GM18909 (cell line): Measurements from ENCODE around the gene GSG1L.

Source experiments
- ATAC-seq: cut with Tn5 transposase; IDR thresholded peaks from one replicate; pipeline ENCODE4 v1.9.1; 2021; ENCODE audit warnings: mild to moderate bottlenecking; ENCODE audit not compliant: unreplicated experiment, poor library complexity

GSG1L gene

DNA sequence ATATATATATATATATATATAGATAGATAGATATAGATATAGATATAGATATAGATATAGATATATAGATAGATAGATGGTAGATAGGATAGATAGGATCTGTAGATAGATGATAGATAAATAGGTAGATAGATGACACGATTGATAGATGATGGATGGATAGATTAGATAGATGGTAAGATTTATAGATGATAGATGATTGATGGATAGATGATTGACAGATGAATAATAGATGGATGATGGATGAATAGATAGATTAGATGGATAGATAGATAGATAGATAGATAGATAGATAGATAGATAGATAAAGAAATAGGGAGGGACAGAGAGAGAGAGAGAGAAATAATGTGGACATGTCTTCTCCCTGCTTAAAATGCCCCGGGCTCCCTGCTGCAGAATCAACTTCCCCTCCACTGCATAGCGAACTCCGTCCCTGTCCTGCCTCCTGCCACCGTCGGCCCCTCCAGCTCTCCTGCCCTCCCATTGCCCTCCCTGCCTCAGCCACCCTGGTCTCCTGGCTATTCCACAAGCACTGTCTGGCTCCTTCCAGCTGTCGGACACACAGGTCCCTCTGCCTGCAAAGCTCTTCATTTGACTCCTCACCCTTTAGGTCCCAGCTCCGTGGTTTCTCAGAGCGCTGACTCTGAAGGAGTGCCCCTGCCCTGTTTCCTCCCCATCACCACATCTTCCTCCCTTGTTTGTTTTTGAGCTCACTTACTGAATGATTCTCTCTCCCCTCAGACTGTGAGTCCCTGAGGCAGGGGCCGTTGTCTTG lies 259.6 kb downstream of the GSG1L start:
- ATAC-seq = no peak

DNA sequence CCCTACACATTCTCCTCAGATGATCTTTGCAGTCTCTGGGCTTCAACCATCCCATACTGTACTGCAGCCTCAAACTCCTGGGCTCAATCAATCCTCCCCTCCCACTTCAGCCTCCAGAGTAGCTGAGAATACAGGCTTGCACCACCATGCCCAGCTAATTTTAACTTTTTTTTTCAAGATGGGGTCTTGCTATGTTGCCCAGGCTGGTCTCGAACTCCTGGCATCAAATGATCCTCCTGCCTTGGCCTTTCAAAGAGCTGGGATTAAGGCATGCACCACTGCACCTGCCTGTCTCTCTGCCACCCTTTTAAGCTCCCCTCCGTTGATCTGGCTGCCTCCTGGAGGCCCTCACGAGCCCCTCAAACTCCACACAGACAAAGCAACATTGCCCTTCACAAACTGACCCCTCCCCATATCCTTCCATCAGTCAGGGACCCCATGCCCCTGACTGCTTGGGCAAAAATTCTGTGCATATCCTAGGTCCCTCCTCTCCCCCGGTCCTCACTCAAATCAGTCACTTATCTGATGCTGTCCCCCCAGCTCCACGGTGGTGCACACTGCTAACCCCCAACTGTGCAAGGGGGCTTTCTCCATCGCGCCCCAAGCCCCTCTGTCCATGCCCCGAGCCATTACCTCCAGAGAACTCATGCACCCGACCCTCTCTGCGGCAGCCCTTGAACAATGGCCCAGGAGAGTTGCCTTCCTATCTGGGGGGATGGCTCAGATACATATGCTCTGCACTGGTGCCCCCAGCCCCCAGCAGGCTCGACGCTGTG lies 260.7 kb downstream of the GSG1L start:
- ATAC-seq = no peak

DNA sequence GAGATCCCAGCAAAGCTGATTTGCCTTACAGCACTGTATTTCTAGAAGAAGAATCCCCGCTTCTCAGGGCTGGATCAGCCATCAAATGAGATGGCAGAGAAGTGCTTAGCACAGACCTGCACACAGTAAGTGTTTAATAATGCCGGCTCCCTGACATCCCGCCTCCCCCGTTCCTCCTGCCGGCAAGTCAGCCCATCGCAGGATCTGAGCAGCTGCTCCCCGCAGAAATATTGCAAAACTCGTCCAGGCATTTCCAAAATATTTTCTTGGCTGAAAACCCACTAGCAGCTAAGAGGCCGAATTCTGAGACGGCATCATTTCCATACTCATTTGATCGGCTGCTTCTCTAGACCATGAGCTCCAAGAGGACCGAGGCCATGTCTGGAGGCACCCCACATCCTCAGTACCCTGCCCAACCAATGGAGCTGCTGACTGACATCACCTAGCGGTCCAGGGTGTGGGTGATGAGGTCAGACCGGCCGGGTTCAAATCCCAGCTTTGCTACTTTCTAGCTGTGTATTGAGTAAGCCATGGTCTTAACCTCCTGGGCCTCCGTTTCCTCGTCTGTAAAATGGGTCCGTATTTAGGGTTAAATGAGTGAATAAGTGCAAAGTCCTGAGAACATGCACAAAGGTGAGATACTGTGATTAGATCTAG lies 262.1 kb downstream of the GSG1L start:
- ATAC-seq = no peak

DNA sequence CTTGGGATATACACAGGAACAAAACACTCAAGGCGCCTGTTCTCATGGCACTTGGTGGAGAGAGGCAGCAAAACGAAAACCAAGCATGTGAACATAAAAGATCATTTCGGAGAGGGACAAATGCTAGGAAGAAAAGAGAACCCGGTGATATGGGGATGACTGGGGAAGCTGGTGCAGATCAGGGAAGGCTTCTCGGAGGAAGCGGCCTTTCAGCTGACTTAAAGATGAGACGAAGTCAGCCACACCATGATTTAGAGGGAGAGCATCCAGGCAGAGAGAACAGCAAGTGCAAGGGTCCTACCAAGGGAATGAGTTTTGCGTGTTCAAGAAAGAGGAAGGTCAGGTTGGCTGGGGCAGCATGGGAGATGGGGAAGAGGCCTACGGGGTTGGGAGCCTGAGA lies 262.7 kb downstream of the GSG1L start:
- ATAC-seq = no peak

DNA sequence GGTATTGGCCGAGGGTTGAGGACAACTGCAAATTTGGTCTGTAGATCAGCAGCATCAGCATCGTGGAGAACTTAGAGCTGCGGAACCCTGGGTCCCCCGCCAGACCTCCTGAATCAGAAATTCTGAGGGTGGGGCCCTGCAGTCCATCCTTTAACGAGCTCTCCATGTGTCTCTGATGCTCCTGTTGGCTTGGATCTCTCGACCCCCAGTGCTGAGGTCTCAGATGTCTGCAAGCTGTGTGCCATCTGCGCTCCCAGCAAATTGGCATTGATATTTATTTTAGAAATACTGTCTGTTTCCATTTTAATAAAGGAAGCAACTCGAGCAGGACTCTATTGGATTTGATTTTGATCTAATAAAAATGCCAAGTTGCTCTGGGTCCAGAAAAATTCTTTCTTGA lies 263.6 kb downstream of the GSG1L start:
- ATAC-seq = no peak

DNA sequence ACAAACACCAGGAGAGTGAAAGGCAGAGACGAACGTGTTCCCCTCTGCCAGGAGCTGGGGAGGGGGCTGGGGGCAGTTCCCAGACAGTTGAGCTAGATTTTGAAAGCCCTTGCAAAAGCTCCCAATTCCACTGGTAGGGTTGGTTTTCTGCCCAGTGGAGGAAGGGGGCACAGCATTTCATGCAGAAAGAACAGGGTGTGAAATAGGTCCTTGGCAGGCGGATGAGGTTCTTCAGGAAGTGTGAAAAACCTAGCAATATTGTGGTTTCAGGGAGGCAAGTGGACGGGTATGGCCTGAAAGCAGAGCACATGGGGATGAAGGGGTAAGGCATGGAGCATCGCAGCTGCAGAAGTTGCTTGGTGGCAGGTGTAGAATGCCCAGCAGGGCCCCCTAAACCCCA lies 265.3 kb downstream of the GSG1L start:
- ATAC-seq = no peak

DNA sequence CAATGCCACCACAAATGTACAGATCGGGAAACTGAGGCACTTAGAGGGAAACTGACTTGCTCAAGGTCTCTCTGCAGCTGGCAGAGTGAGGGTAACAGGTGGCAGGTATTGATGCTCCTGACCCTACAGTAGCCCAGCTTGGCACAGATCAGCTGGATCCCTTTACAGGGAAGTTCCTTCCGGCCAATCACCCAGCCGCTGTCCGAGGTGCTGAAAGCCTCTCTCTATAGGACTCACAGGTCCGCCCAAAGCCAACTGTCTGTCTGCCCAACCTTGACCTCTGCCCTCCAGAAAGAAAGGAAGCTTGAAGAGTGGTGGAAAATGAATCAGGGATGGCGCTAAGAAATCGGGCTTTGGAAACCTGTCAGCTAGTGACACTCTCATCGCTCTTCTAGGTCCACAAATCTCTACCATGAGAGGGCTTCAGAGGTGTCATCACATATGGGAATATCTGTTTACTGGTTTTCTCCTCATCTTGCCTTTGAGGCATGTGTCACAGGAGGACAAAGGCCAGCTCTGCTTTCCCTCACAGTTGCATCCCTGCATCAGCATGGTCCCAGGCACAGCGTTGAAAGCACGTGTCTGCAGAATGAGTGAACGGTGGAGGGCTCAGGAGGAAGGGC lies 267.4 kb downstream of the GSG1L start:
- ATAC-seq = no peak

DNA sequence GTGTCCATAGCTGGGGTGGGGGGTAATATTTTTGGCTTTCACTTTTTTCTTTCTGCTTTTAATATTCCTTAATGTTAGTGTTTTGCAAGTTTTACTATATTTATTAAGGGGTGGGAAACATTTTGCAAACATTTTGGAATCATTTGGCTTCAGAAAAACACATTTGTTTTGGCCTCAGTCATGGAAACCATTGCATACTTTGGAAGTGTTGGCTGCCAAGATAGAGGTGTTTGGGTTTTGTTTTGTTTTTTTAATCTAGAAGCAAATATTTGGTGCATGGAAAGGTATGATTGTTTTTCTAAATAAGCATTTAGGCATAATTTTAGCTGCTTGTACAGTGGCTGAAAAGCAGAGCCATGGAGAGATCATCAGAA lies 270.3 kb downstream of the GSG1L start:
- no peak for ATAC-seq

DNA sequence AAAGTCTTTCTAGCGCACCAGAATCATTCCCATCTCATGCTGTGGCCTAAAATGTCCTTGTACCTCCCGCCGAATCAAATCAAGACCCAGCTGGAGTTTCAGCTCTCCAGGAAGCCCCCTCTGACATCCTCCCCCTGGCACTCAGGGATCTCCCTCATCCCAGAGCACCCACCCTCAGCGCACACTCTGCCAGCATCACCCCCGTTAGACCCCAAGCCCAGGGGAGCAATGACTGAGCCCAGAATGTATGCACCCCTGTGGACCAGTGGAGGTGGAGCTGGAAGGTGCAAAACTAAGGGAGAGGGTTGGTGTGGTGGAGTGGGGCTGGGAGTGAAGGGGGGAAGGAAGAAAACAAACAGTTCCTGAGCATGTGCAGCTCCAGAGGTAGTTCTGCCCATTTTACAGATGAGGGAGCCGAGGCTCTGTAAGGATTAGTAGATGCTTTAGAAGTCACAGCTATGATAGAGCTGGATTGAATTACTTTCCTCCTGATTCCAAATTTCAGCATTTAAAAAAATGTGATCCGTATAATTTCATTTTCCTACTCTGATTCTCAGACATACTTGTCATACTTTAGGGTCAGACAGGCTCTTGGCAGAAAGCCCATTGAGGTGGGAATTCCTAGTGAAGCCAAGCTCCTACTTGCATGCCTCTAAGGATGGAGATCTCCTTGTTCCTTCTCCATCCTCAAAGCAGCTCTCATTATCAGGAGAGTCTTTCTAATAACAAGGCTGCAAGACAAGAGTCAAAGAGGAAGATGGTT lies 270.8 kb downstream of the GSG1L start:
- no peak for ATAC-seq

DNA sequence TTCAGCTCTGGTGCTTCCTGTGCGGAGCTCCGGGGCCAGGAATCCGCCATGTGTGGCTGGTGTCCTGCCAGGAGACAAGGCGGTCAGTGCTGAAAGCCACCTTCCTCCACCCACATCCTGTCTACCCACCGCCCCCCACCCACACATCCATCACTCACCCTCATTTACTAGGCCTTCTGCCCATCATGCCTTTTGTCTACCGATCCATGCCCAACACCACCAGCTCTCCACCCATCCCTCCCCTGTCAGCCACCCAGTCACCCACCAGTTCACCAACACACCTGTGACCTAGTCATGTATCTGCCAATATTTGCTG lies 272.2 kb downstream of the GSG1L start:
- no peak for ATAC-seq

DNA sequence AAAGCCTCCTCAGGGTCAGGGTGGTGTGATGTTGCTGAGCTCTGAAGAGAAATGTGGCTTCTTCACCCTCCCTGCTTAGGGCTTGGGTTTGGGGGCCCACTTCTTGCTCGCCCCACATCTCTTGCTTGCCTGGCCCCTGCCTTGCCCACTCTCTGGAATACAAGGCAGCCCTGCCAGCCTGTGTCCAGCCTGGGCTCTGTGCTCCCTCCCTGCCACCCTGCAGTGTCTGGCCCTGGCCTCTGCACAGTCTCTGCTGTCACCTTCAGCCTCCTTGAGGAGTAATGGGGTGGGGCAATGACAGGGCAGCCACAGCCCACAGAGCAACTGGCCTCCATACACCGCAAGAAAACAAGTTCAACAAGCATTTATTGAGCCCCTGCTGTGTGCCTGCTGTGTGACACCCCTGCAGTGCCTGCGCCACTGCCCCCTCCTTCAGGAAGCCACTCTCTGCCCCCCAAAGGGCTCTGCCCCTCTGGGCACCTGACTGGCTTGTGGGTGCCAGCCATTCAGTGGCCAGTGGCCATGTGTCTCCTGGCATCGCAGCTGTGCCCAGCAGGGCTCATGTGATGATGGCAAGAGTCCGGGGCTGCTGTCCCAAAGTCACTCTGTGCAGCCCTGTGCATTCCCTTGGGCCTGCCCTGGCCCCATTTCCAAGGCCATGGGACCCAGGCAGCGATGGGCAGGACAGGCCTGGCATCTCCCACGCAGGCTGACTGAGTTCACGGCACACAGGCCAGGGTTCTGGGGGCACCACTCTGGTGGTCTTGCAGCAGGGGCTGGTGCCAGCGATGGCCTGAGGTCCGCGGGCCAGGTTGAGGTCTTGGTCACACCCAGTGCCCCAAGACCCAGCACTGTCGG lies 272.7 kb downstream of the GSG1L start:
- no peak for ATAC-seq

DNA sequence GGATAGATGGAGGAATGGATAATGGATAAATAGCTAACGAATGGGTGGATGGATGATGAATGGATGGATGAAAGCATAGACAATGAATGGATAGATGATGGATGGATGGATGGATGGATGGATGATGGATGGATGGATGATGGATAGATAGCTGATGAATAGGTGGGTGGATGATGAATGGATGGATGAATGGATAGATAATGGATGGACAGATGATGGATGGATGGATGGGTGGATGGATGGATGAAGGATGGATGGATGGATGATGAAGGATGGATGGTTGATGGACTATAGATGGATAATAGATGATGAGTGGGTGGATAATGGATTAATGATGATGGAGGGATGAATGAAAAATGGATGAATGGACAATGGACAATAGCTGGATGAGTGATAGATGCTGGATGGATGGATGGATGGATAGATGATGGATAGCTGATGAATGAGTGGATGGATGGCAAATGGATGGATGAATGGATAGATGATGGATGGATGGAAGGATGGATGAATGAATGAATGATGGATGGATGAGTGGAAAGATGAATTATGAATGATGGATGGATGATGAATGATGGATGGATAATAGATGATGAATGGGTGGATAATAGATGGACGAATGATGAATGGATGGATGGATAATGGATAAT lies 273.8 kb downstream of the GSG1L start:
- no peak for ATAC-seq

DNA sequence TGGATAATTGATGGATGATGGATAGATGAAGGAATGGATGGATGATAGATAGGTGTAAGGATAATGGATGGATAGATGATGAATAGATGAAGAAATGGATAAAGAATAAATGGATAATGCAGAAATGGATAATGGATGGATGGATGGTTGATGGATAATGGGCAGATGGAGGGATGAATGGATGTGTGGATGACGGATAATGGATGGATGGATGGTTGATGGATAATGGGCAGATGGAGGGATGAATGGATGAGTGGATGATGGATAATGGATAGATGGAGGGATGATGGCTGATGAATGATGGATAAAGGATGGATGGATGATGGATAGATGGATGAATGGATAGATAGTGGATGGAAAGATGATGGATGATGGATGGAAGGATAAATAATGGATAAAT lies 274.4 kb downstream of the GSG1L start:
- no peak for ATAC-seq

DNA sequence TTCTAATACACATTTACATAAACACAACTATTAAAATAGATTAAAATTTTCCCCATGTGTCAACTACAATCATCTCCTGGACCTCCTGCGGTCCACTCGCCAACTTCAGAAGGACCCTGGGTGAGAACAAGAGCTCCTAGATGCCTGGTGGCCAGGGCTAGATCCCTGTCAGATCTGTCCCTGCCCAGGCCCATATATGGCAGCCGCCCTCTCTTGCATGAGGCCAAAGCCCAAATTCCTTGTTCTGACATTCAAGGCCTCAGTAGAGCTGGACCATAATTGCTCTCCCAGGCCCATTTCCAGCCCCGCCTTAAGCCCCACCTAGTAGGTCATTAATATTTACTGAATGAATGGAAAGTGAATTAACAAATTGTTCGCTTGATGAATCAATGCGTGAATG lies 275.8 kb downstream of the GSG1L start:
- no peak for ATAC-seq

DNA sequence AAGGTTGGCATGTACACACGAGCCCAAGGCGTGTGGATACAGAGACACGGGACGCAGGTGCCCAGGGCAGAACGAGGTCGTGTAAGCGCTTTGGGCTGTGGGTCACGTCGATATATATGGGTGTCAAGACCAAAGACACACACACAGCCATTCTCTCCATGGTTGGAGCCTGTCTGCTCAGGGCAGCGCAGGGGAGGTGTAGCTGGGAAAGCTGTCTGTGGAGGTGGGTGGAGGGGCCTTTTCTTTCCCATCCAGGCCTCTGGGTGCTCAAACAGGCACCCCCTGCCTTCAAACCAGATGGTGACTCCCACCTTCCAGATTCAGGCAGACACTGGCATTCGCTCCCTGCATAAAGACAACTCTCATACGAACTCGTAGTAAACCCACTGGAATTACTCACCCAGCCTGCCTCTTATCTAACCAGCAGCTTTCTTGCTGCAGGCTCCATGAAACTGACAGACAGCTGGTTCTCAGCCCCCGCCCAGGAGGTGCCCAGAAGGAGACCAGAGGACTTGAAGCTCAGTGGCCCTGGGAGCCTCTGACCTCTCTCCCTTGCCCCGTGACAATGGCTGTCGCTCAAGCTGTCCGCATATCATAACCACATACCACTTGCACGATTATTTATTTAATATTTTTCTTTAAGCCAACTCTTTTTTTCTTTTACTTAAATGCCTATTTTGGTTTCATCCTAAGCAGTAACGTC lies 276.4 kb downstream of the GSG1L start:
- ATAC-seq = no peak

DNA sequence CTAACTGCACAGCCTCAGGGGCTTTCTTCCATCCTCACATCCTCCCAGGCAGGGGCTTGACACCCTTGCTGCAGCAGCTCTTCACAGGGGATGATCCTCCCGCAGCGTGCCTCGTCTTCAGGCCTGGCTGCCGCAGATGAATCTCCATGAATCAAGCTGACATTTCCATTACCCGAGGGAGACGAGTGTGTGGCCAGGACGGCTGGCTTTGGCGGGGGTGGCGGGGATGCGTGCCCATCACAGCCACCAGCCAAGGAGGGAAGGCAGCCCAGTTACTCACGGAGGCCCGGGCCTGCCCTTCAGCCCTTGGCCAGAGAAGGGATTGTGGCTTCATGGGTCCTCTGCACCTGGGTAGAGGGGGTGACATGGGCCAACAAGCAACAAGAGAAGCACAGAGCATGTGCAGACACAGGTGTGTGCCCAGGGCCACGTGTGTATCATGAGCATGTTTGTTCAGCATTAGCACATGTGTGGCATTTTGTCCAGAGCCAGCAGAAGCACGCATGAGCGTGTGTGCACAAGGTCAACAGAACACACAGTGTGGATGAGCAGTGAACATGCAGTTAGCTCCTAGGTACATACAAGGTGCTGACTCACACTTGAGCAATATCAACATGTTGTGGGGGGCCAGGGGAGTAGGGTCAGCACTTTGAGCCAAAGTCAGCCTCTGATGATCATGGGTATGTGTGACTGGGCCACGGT lies 277.1 kb downstream of the GSG1L start:
- no peak for ATAC-seq

DNA sequence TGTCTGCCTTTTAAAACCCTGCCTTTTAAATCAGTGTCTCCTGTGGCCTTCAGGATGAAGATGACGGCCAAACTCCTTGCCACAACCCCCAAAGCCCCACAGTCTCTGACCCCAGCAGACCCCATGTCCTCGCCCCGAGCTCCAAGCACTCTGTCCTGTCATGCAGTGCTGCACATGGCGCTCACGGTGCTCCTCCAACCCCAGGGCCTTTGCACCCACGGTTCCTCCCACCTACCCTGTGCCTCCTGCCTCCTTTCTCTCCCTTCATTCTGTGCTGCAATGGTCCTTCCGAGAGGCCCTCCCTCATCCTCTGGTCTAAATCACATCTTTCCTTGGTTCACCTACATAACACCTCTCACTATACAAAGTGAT lies 278.2 kb downstream of the GSG1L start:
- ATAC-seq = no peak
